ENCODE data around the gene GOSR2. TPM values are rescaled to one million over a fixed set of nuclear protein-coding genes. Genes with fewer than 3 reads are reported as not detected.

The GOSR2 gene
- total and polyA plus RNA-seq, 7 donors, result 21.6 to 47.0 (median 35.0) TPM

DNA sequence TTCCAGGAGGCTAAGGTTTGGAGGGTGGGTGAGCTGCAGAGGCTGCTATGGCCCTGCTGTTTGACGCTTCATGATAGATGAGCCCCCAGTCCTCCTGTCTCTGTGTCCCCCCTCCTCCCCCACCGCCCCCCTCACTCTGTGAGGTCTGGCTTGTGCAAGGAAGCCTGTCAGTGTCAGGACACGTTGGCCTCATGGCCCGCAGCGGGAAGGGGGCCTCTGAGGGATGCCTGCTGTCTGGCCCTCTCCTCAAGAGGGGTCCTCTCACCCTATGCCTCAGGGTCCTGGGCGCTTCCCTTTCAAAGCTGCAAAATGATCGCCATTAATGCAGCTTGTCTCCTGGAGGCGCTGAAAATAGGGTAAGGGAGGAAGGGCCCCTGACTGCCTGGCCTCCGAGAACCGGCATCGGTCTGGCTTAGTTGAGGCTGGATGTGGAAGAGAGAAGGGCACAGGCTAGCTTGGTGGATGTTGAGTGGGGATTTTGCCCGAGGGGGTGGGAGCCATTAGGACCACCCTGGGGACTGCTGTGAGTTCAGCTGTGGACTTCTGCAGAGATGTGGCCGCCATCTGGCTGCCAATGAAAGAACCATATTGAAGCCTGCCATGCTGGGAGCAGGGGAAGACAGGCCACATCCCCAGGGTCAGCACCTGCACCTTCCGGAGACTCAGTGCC is 14.8 kb upstream of the GOSR2 start:
- Histone ChIP-seq H3K4me1 (no peaks in the 10 kb centered on the region), H3K9me3 (no peaks in the 10 kb centered on the region), H3K4me3 (no peak overlapping the region), H3K27me3 (peaks cover 0 to 6% (median 0%) of the 10 kb centered on the region in 3 donors), H3K27ac (no peak overlapping the region), H3K36me3 (no peaks in the 10 kb centered on the region)
- no peak for DNase-seq
- no peak for TF ChIP-seq POLR2AphosphoS5 (IDR thresholded peaks at IDR 0.05)
- no peak for TF ChIP-seq CTCF (IDR thresholded peaks at IDR 0.05)
- no peak for TF ChIP-seq EP300 (IDR thresholded peaks at IDR 0.05)
- no peak for TF ChIP-seq POLR2A (IDR thresholded peaks at IDR 0.05)
- intact Hi-C loops (cut with DNase I), result no loop called here
- WGBS, 2 donors, result 73 to 74% methylated on average over 14 of the region's 14 CpGs

- H3K9me3 ChIP-seq, result no peaks in the 10 kb centered on the region
- no peak overlapping the region for H3K4me3 ChIP-seq
- no peak for DNase-seq
- H3K27me3 ChIP-seq, result peaks cover 0 to 3% (median 0%) of the 10 kb centered on the region in 3 donors
- H3K4me1 ChIP-seq, result no peaks in the 10 kb centered on the region
- H3K27ac ChIP-seq, result no peak overlapping the region
- intact Hi-C loops (cut with DNase I), result no loop called here
- H3K36me3 ChIP-seq, result no peaks in the 10 kb centered on the region
- 44 to 76% methylated on average over 10 of the region's 10 CpGs for WGBS, 2 donors
- TF ChIP-seq CTCF (IDR thresholded peaks at IDR 0.05) (no peak), POLR2A (IDR thresholded peaks at IDR 0.05) (no peak), EP300 (IDR thresholded peaks at IDR 0.05) (no peak), POLR2AphosphoS5 (IDR thresholded peaks at IDR 0.05) (no peak)
These were observed 12.6 kb upstream of the GOSR2 start for GRCh38 chr17:46910179-46910927.

- Histone ChIP-seq H3K9me3 (no peaks in the 10 kb centered on the region), H3K4me1 (no peaks in the 10 kb centered on the region), H3K4me3 (no peak overlapping the region), H3K27ac (no peak overlapping the region), H3K36me3 (no peaks in the 10 kb centered on the region), H3K27me3 (peaks cover 0 to 3% (median 0%) of the 10 kb centered on the region in 3 donors)
- intact Hi-C loops (cut with DNase I), result no loop called here
- TF ChIP-seq POLR2AphosphoS5 (IDR thresholded peaks at IDR 0.05) (no peak), CTCF (IDR thresholded peaks at IDR 0.05) (no peak), POLR2A (IDR thresholded peaks at IDR 0.05) (no peak), EP300 (IDR thresholded peaks at IDR 0.05) (no peak)
- WGBS, 2 donors, result 88 to 95% methylated on average over 3 of the region's 3 CpGs
- no peak for DNase-seq
These were observed 11.6 kb upstream of the GOSR2 start for GRCh38 chr17:46911311-46911710.

- Histone ChIP-seq H3K4me3 (no peak overlapping the region), H3K36me3 (no peaks in the 10 kb centered on the region), H3K27ac (no peak overlapping the region), H3K27me3 (peaks cover 0 to 3% (median 0%) of the 10 kb centered on the region in 3 donors), H3K9me3 (no peaks in the 10 kb centered on the region), H3K4me1 (no peaks in the 10 kb centered on the region)
- DNase-seq, result no peak
- WGBS, 2 donors, result 37 to 47% methylated on average over 1 of the region's 1 CpG
- TF ChIP-seq POLR2A (IDR thresholded peaks at IDR 0.05) (no peak), POLR2AphosphoS5 (IDR thresholded peaks at IDR 0.05) (no peak), CTCF (IDR thresholded peaks at IDR 0.05) (no peak), EP300 (IDR thresholded peaks at IDR 0.05) (no peak)
- intact Hi-C loops (cut with DNase I), result no loop called here
These were observed 7.4 kb upstream of the GOSR2 start for GRCh38 chr17:46915596-46915995.

All from sigmoid colon (tissue), 7 donors.